ENCODE results near the gene IFIH1.

DNA sequence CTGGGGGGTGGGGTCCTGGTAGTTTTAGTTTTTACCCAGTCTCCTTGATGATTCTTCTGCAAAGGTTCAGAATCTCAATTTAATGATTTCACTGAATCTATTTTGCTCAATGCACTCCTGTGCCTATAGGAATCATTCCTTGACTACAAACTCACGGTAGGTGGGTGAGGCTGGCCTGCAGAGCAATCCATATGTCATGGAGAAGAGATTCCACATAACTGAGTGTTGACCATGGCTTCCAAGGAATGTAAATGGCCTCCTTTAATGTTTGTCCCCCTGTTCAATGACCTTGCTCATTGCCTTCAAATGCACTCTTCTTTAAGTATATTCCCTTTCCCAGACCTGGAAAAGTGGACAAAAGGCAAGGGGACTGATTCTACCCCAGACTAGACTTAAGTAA, 87.7 kb downstream of the IFIH1 start:
- TF ChIP-seq, protein P1, sequence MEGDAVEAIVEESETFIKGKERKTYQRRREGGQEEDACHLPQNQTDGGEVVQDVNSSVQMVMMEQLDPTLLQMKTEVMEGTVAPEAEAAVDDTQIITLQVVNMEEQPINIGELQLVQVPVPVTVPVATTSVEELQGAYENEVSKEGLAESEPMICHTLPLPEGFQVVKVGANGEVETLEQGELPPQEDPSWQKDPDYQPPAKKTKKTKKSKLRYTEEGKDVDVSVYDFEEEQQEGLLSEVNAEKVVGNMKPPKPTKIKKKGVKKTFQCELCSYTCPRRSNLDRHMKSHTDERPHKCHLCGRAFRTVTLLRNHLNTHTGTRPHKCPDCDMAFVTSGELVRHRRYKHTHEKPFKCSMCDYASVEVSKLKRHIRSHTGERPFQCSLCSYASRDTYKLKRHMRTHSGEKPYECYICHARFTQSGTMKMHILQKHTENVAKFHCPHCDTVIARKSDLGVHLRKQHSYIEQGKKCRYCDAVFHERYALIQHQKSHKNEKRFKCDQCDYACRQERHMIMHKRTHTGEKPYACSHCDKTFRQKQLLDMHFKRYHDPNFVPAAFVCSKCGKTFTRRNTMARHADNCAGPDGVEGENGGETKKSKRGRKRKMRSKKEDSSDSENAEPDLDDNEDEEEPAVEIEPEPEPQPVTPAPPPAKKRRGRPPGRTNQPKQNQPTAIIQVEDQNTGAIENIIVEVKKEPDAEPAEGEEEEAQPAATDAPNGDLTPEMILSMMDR (IDR thresholded peaks at IDR 0.05), result no peak
- no peak for TF ChIP-seq POLR2A (IDR thresholded peaks at IDR 0.05)
